ENCODE measurements around the gene CEACAM1. TPM values are rescaled to one million over a fixed set of nuclear protein-coding genes. Genes with fewer than 3 reads are reported as not detected.

CEACAM1 gene
- total RNA-seq, 1 donor from 2014 or later, result not detected

DNA sequence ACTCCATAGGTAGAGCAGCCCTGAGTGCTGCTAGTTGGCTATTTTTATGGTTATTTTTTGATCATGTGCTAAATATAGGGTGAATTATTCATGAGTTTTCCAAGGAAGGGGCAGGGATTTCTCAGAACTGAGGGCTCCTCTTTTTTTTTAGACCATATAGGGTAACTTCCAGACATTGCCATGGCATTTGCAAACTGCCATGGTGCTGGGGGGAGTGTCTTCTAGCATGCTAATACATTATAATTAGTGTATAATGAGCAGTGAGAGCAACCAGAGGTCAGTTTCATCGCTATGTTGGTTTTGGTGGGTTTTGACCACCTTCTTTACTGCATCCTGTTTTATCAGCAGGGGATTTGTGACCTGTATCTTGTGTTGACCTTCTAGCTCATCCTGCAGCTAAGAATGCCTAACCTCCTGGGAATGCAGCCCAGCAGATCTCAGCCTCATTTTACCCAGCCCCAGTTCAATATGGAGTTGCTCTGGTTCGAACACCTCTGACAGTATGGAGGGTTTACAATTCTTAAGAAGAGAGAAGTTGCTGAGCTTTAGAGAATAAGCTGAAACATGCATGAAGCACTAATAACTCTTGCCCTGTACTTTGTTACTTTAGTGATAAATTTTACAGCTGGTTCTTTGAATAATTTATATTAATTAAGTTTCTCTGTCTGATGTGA lies 31.7 kb downstream of the CEACAM1 start:
- H3K4me3 Mint-ChIP-seq (ENCODE audit: unreplicated experiment), result no peak overlapping the region
- TF ChIP-seq CTCF (IDR thresholded peaks at IDR 0.05), result no peak
- no peaks in the 10 kb centered on the region for H3K36me3 Mint-ChIP-seq (ENCODE audit: low read depth)
- H3K4me1 Mint-ChIP-seq (ENCODE audit: low read depth), result peaks cover 11% of the 10 kb centered on the region
- H3K27me3 Mint-ChIP-seq (ENCODE audit: low read depth), result no peaks in the 10 kb centered on the region
- no peak overlapping the region for H3K27ac Mint-ChIP-seq (ENCODE audit: unreplicated experiment)
- H3K9me3 Mint-ChIP-seq (ENCODE audit: low read depth), result no peaks in the 10 kb centered on the region
- no peak for DNase-seq (ENCODE audit: low spot score)

DNA sequence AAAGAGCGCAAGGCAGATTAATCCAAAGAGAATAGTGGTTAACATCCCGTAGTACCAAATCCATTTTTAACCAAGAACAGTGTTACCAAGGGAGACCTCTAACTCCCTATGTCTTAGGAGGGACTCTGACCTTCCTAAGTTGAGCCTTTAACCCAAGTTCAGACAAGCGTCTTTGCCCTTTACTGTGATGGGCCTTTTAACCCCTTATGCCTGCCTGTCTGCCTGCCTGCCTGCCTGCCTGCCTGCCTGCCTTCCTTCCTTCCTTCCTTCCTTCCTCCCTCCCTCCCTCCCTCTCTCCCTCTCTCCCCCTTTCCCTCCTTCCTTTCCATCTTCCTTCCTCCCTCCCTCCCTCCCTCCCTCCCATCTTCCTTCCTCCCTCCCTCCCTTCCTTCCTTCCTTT lies 32.6 kb downstream of the CEACAM1 start:
- no peak for TF ChIP-seq CTCF (IDR thresholded peaks at IDR 0.05)
- no peak overlapping the region for H3K4me3 Mint-ChIP-seq (ENCODE audit: unreplicated experiment)
- no peak for DNase-seq (ENCODE audit: low spot score)
- no peak overlapping the region for H3K27ac Mint-ChIP-seq (ENCODE audit: unreplicated experiment)
- peaks cover 11% of the 10 kb centered on the region for H3K4me1 Mint-ChIP-seq (ENCODE audit: low read depth)
- no peaks in the 10 kb centered on the region for H3K36me3 Mint-ChIP-seq (ENCODE audit: low read depth)
- no peaks in the 10 kb centered on the region for H3K9me3 Mint-ChIP-seq (ENCODE audit: low read depth)
- H3K27me3 Mint-ChIP-seq (ENCODE audit: low read depth), result no peaks in the 10 kb centered on the region

DNA sequence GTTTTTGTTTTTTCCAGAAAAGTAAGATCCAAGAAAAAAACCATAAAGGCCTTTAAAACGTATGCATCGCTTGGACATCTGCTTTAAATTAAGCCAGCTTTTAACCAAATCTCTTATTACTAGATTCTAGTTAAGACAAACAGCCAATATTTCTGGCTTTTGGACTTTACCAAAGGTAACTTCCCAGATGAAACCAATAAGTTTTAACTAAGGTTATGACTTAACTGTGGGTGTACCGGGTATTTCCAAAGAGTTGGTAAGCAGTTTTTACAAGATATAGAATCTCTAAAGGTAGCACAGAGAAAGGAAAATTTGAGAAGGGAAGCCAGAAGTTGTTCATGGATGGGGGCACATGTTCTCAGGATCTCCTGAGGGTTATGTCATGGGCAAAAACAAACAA lies 34.0 kb downstream of the CEACAM1 start:
- Mint-ChIP-seq H3K4me1 (ENCODE audit: low read depth) (peaks cover 11% of the 10 kb centered on the region), H3K4me3 (ENCODE audit: unreplicated experiment) (no peak overlapping the region), H3K9me3 (ENCODE audit: low read depth) (no peaks in the 10 kb centered on the region), H3K36me3 (ENCODE audit: low read depth) (no peaks in the 10 kb centered on the region), H3K27me3 (ENCODE audit: low read depth) (no peaks in the 10 kb centered on the region), H3K27ac (ENCODE audit: unreplicated experiment) (no peak overlapping the region)
- TF ChIP-seq CTCF (IDR thresholded peaks at IDR 0.05), result no peak
- DNase-seq (ENCODE audit: low spot score), result no peak

DNA sequence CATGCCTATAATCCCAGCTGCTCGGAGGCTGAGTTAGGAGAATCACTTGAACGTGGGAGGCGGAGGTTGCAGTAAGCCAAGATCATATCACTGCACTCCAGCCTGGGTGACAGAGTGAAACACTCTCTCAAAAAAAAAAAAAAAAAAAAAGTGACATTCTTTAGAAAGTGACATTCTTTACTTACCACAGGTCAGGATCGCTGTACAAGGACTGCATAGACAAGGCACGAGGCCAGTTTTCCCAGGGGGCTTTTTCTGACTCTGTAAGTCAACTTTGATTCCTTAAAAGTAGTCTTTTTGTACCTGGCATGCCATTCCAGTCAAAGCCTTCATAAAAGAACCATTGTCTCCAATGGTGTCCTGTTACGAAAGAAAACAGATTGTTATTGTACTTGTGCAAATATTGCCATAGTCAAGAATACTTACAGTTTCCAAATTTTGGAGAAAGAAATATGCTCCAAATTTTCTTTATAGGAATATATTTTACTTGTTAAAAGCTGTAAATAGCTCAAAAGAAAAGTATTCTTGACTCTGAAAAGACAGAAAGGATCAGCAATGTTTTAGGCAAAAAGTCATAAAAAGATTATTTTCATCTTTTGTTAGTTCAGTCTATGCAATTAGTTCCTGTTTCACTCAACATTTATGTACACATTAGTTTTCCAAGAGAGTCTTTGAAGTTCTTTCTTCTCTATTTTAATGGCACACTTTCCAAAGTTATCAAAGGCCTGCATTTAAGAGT lies 39.3 kb downstream of the CEACAM1 start:
- Mint-ChIP-seq H3K36me3 (ENCODE audit: low read depth) (no peaks in the 10 kb centered on the region), H3K4me1 (ENCODE audit: low read depth) (peaks cover 3% of the 10 kb centered on the region), H3K9me3 (ENCODE audit: low read depth) (no peaks in the 10 kb centered on the region), H3K27me3 (ENCODE audit: low read depth) (no peaks in the 10 kb centered on the region), H3K4me3 (ENCODE audit: unreplicated experiment) (no peak overlapping the region), H3K27ac (ENCODE audit: unreplicated experiment) (no peak overlapping the region)
- TF ChIP-seq CTCF (IDR thresholded peaks at IDR 0.05), result no peak
- DNase-seq (ENCODE audit: low spot score), result no peak

DNA sequence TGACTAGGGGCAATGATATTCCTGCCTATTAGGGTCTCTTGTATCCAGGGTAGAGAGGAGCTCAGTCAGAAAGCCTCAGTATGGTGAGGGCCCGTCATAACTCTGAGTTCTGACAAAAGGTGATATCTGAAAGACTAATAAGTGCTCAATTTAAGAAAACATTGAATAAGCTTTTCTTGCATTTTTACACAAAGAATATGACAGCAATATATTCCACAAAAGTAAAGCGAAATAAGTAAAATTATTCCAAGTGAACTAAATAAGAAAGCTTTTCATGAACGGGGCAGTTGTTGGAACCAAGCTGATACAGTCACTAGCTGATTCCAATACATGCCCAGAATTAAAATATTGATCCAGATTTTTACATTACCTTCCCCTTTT lies 40.5 kb downstream of the CEACAM1 start:
- H3K36me3 Mint-ChIP-seq (ENCODE audit: low read depth), result peaks cover 2% of the 10 kb centered on the region
- no peak overlapping the region for H3K27ac Mint-ChIP-seq (ENCODE audit: unreplicated experiment)
- peaks cover 3% of the 10 kb centered on the region for H3K4me1 Mint-ChIP-seq (ENCODE audit: low read depth)

More for the DNA sequence above, 40.5 kb downstream of the CEACAM1 start:
- no peak for TF ChIP-seq CTCF (IDR thresholded peaks at IDR 0.05)
- H3K4me3 Mint-ChIP-seq (ENCODE audit: unreplicated experiment), result no peak overlapping the region
- no peaks in the 10 kb centered on the region for H3K9me3 Mint-ChIP-seq (ENCODE audit: low read depth)
- DNase-seq (ENCODE audit: low spot score), result no peak
- H3K27me3 Mint-ChIP-seq (ENCODE audit: low read depth), result no peaks in the 10 kb centered on the region
